ENCODE data around the gene PACRG. TPM values are rescaled to one million over a fixed set of nuclear protein-coding genes. Genes with fewer than 3 reads are reported as not detected.

Gene PACRG
- total RNA-seq, 4 donors from 2014 or later: 0.29 to 1.6 (median 0.61) TPM

- no peaks in the 10 kb centered on the region for H3K9me3 ChIP-seq
- no peaks in the 10 kb centered on the region for H3K36me3 ChIP-seq
- no peak for ATAC-seq
- H3K4me3 ChIP-seq: no peak overlapping the region
- intact Hi-C loops (cut with DNase I; ENCODE audit: low total_unique reads) (no loop called here), in situ Hi-C loops (cut with MboI; ENCODE audit: low sequenced_read_pairs in 4 of 4) (no loop called here)
- peaks cover 49 to 55% of the 10 kb centered on the region in 2 donors for H3K4me1 ChIP-seq
- no peak for DNase-seq
- no peaks in the 10 kb centered on the region for H3K27me3 ChIP-seq
- TF ChIP-seq CTCF (IDR thresholded peaks at IDR 0.05 in 4 of 5, conservative IDR thresholded peaks at IDR 0.05 in 1 of 5) (no peak), POLR2A (IDR thresholded peaks at IDR 0.05) (no peak)
- peak overlapping the region; percentile 92 to 99 (median 94) for H3K27ac ChIP-seq
Observed at GRCh38 chr6:163341224-163342061, 613.7 kb downstream of the PACRG start.

- TF ChIP-seq POLR2A (IDR thresholded peaks at IDR 0.05): no peak
- no peak for TF ChIP-seq CTCF (IDR thresholded peaks at IDR 0.05 in 4 of 5, conservative IDR thresholded peaks at IDR 0.05 in 1 of 5)
- no peaks in the 10 kb centered on the region for H3K9me3 ChIP-seq
- H3K27ac ChIP-seq: peak overlapping the region; percentile 92 to 99 (median 94)
- ATAC-seq (no peak), DNase-seq (no peak)
- intact Hi-C loops (cut with DNase I; ENCODE audit: low total_unique reads): no loop called here
- H3K27me3 ChIP-seq: no peaks in the 10 kb centered on the region
- H3K36me3 ChIP-seq: no peaks in the 10 kb centered on the region
- H3K4me3 ChIP-seq: no peak overlapping the region
- peaks cover 46 to 56% of the 10 kb centered on the region in 2 donors for H3K4me1 ChIP-seq
- in situ Hi-C loops (cut with MboI; ENCODE audit: low sequenced_read_pairs in 4 of 4): no loop called here
Observed at GRCh38 chr6:163342571-163343539, 615.1 kb downstream of the PACRG start.

- no peaks in the 10 kb centered on the region for H3K9me3 ChIP-seq
- H3K27me3 ChIP-seq: no peaks in the 10 kb centered on the region
- DNase-seq (no peak), ATAC-seq (no peak)
- TF ChIP-seq POLR2A (IDR thresholded peaks at IDR 0.05) (no peak), CTCF (IDR thresholded peaks at IDR 0.05 in 4 of 5, conservative IDR thresholded peaks at IDR 0.05 in 1 of 5) (no peak)
- in situ Hi-C loops (cut with MboI; ENCODE audit: low sequenced_read_pairs in 4 of 4): no loop called here
- no peaks in the 10 kb centered on the region for H3K36me3 ChIP-seq
- intact Hi-C loops (cut with DNase I; ENCODE audit: low total_unique reads): no loop called here
- no peak overlapping the region for H3K4me3 ChIP-seq
- peak overlapping the region in 1 of 4 donors; percentile 92 for H3K27ac ChIP-seq
- peaks cover 39 to 49% of the 10 kb centered on the region in 2 donors for H3K4me1 ChIP-seq
Observed at GRCh38 chr6:163343609-163344008, 615.8 kb downstream of the PACRG start.

GRCh38 chr6:163344411-163344810, 616.6 kb downstream of the PACRG start:
- H3K4me1 ChIP-seq: peaks cover 32 to 42% of the 10 kb centered on the region in 2 donors
- intact Hi-C loops (cut with DNase I; ENCODE audit: low total_unique reads): no loop called here

More at GRCh38 chr6:163344411-163344810, 616.6 kb downstream of the PACRG start:
- Histone ChIP-seq H3K27me3 (no peaks in the 10 kb centered on the region), H3K27ac (peak overlapping the region in 2 of 4 donors; percentile 8 to 20), H3K4me3 (no peak overlapping the region), H3K36me3 (no peaks in the 10 kb centered on the region), H3K9me3 (no peaks in the 10 kb centered on the region)
- DNase-seq (no peak), ATAC-seq (no peak)
- TF ChIP-seq POLR2A (IDR thresholded peaks at IDR 0.05) (no peak), CTCF (IDR thresholded peaks at IDR 0.05 in 4 of 5, conservative IDR thresholded peaks at IDR 0.05 in 1 of 5) (no peak)
- in situ Hi-C loops (cut with MboI; ENCODE audit: low sequenced_read_pairs in 4 of 4): no loop called here

All from gastrocnemius medialis (tissue), 4 donors.